Fibroblast of lung (primary cell): ENCODE measurements around the gene CHN2. TPM values are rescaled to one million over a fixed set of nuclear protein-coding genes. Genes with fewer than 3 reads are reported as not detected.

Source experiments
- DNase-seq, 2 donors: peaks; one replicate each; pipeline versions ENCODE4 v3.0.0 to v3.0.0-alpha.2; 2010; ENCODE audit warnings: low read depth in 2 of 2
- H2AFZ ChIP-seq: 2 replicates; pipeline ENCODE4 v1.5.1; 2012; ENCODE audit warnings: low read length, control low read depth, inconsistent platforms
- H3K27ac ChIP-seq: 2 replicates; pipeline ENCODE4 v1.5.1; 2011; ENCODE audit warnings: low read length, control low read depth; ENCODE audit not compliant: insufficient read depth
- H3K27me3 ChIP-seq: 2 replicates; pipeline ENCODE4 v1.5.1; 2011; ENCODE audit warnings: mild to moderate bottlenecking, low read length; ENCODE audit not compliant: control insufficient read depth, insufficient read depth
- H3K36me3 ChIP-seq: 2 replicates; pipeline ENCODE4 v1.5.1; 2011; ENCODE audit warnings: low read length; ENCODE audit not compliant: control insufficient read depth, insufficient read depth
- H3K4me1 ChIP-seq: 2 replicates; pipeline ENCODE4 v1.5.1; 2011; ENCODE audit warnings: low read length; ENCODE audit not compliant: control insufficient read depth, insufficient read depth; ENCODE audit errors: extremely low read depth
- H3K4me2 ChIP-seq: 2 replicates; pipeline ENCODE4 v1.5.1; 2011; ENCODE audit warnings: low read length, control low read depth; ENCODE audit not compliant: insufficient read depth; ENCODE audit errors: extremely low read depth
- H3K4me3 ChIP-seq, 4 experiments: fragments of 200-600 bp in 1 of 4; sonication (generic) in 1 of 4; replicated peaks in 1 of 4; 2 replicates each; pipeline ENCODE4 v1.5.1; 2011 to 2016; ENCODE audit warnings: low read length in 4 of 4, low read depth in 3 of 4, mild to moderate bottlenecking in 3 of 4, control low read depth in 2 of 4, inconsistent platforms in 1 of 4, mixed read lengths in 1 of 4; ENCODE audit not compliant: insufficient read depth in 1 of 4; ENCODE audit errors: control extremely low read depth in 1 of 4
- H3K79me2 ChIP-seq: 2 replicates; pipeline ENCODE4 v1.5.1; 2012; ENCODE audit warnings: mild to moderate bottlenecking, low read length, inconsistent platforms; ENCODE audit not compliant: control insufficient read depth, insufficient read depth
- H3K9ac ChIP-seq: 2 replicates; pipeline ENCODE4 v1.5.1; 2011; ENCODE audit warnings: mild to moderate bottlenecking, low read length, control low read depth; ENCODE audit not compliant: insufficient read depth
- H3K9me3 ChIP-seq: 2 replicates; pipeline ENCODE4 v1.5.1; 2012; ENCODE audit warnings: low read depth, low read length; ENCODE audit not compliant: control insufficient read depth, insufficient read depth
- H4K20me1 ChIP-seq: 2 replicates; pipeline ENCODE4 v1.5.1; 2011; ENCODE audit warnings: low read length; ENCODE audit not compliant: control insufficient read depth, insufficient read depth; ENCODE audit errors: extremely low read depth
- CTCF ChIP-seq, 2 donors: IDR thresholded peaks in 1 of 2; conservative IDR thresholded peaks in 1 of 2; 1 replicate in 1 of 2; 2 replicates in 1 of 2; pipeline ENCODE4 v1.5.1; 2011 to 2012; ENCODE audit warnings: low read length in 2 of 2, control low read depth in 1 of 2, inconsistent platforms in 1 of 2, low read depth in 1 of 2, mild to moderate bottlenecking in 1 of 2
- EZH2 ChIP-seq: IDR thresholded peaks from 2 replicates; pipeline ENCODE4 v1.5.1; 2012; ENCODE audit warnings: low read length, control low read depth, mild to moderate bottlenecking; ENCODE audit errors: missing control alignments
- polyA plus RNA-seq, 2 donors: library from polyadenylated mRNA; depleted of rRNA in 1 of 2; stranded (reverse) in 1 of 2; unstranded in 1 of 2; fragments of >200 nt; gene quantifications; 2 replicates each; pipeline ENCODE4 v1.2.1, GENCODE V29; 2011 to 2012; ENCODE audit warnings: missing spikeins in 1 of 2
- total RNA-seq: library from RNA; depleted of rRNA; stranded (reverse); fragments of >200 nt; gene quantifications from 2 replicates; pipeline ENCODE4 v1.2.1, GENCODE V29; 2014

The CHN2 gene
- total and polyA plus RNA-seq, 2 donors (not counting 1 experiment from before 2014, with no cell fraction given) = 0.33 to 0.53 TPM

- no peak for TF ChIP-seq EZH2
- no peak for TF ChIP-seq CTCF (conservative IDR thresholded peaks at IDR 0.05 in 1 of 2, IDR thresholded peaks at IDR 0.05 in 1 of 2; ENCODE audit: low read depth in 1 of 2, low read length in 2 of 2)
- Histone ChIP-seq H3K27ac (no peak overlapping the region), H3K27me3 (no peaks in the 10 kb centered on the region), H3K4me1 (no peaks in the 10 kb centered on the region), H3K9me3 (no peaks in the 10 kb centered on the region), H4K20me1 (no peaks in the 10 kb centered on the region), H3K4me2 (no peak overlapping the region), H3K36me3 (no peaks in the 10 kb centered on the region), H3K4me3 (no peak overlapping the region), H3K9ac (no peak overlapping the region), H3K79me2 (no peaks in the 10 kb centered on the region), H2AFZ (no peak overlapping the region)
- DNase-seq = peak in 1 of 2 donors; percentile 18
Observed at GRCh38 chr7:29300649-29301048, 106.1 kb downstream of the CHN2 start.

- Histone ChIP-seq H3K36me3 (no peaks in the 10 kb centered on the region), H3K79me2 (no peaks in the 10 kb centered on the region), H3K27me3 (no peaks in the 10 kb centered on the region), H3K4me1 (no peaks in the 10 kb centered on the region), H4K20me1 (no peaks in the 10 kb centered on the region), H3K9ac (no peak overlapping the region), H3K4me2 (no peak overlapping the region), H2AFZ (no peak overlapping the region), H3K9me3 (no peaks in the 10 kb centered on the region), H3K4me3 (no peak overlapping the region), H3K27ac (no peak overlapping the region)
- TF ChIP-seq EZH2 (no peak), CTCF (conservative IDR thresholded peaks at IDR 0.05 in 1 of 2, IDR thresholded peaks at IDR 0.05 in 1 of 2; ENCODE audit: low read depth in 1 of 2, low read length in 2 of 2) (no peak)
- DNase-seq = no peak
Observed at GRCh38 chr7:29302666-29303395, 108.3 kb downstream of the CHN2 start.

GRCh38 chr7:29304756-29305155, 110.2 kb downstream of the CHN2 start:
- H4K20me1 ChIP-seq = no peaks in the 10 kb centered on the region
- H3K27me3 ChIP-seq = no peaks in the 10 kb centered on the region
- H3K36me3 ChIP-seq = no peaks in the 10 kb centered on the region
- no peak overlapping the region for H3K27ac ChIP-seq
- no peak overlapping the region for H2AFZ ChIP-seq
- no peaks in the 10 kb centered on the region for H3K79me2 ChIP-seq
- H3K4me2 ChIP-seq = no peak overlapping the region
- H3K4me3 ChIP-seq = no peak overlapping the region
- H3K9ac ChIP-seq = no peak overlapping the region
- no peaks in the 10 kb centered on the region for H3K9me3 ChIP-seq
- TF ChIP-seq CTCF (conservative IDR thresholded peaks at IDR 0.05 in 1 of 2, IDR thresholded peaks at IDR 0.05 in 1 of 2; ENCODE audit: low read depth in 1 of 2, low read length in 2 of 2) (no peak), EZH2 (no peak)
- no peak for DNase-seq
- no peaks in the 10 kb centered on the region for H3K4me1 ChIP-seq
